ENCODE data around the gene UPP1. TPM values are rescaled to one million over a fixed set of nuclear protein-coding genes. Genes with fewer than 3 reads are reported as not detected.

Gene UPP1
- total RNA-seq, 1 donor: 25.9 TPM

DNA sequence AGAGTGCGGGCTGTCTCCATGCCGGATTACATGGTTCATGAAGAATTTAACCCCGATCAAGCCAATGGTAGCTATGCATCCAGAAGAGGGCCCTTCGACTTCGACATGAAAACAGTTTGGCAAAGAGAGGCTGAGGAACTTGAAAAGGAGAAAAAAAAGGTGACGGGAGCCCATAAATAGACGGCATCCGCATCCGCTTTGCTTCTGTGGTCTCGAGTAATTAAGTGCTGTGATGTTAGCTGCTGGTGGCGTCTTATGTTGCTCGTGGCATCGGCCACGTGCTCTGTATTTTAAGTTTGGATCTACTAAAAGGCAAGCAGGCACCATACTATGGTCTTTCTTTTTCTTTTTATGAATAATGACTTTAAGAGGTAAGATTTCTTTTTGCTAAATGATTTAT lies 42.6 kb upstream of the UPP1 start:
- TF ChIP-seq, protein P1, sequence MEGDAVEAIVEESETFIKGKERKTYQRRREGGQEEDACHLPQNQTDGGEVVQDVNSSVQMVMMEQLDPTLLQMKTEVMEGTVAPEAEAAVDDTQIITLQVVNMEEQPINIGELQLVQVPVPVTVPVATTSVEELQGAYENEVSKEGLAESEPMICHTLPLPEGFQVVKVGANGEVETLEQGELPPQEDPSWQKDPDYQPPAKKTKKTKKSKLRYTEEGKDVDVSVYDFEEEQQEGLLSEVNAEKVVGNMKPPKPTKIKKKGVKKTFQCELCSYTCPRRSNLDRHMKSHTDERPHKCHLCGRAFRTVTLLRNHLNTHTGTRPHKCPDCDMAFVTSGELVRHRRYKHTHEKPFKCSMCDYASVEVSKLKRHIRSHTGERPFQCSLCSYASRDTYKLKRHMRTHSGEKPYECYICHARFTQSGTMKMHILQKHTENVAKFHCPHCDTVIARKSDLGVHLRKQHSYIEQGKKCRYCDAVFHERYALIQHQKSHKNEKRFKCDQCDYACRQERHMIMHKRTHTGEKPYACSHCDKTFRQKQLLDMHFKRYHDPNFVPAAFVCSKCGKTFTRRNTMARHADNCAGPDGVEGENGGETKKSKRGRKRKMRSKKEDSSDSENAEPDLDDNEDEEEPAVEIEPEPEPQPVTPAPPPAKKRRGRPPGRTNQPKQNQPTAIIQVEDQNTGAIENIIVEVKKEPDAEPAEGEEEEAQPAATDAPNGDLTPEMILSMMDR (IDR thresholded peaks at IDR 0.05; ENCODE audit: insufficient read depth, low read depth, low read length): no peak
- DNase-seq (ENCODE audit: low read depth): no peak
- no peak overlapping the region for H3K4me3 ChIP-seq (ENCODE audit: low read depth, low read length)

DNA sequence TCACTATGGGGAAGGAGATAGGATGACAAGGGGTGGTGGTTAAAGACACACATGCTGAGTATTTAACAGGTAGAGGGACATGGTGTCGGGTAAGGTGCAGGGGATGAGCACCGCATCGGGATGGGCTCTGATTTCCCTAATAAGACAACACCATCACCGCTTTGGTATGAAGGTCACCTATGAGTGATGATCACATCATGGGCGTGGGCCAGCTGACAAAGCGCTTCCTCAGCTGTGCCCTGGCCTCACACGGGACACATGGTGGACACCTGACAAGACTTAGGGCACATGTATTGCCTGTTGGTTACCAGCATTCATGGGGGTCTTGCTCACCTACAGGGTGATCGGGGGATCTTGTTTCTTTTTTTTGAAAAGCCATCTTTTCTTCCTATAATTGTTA lies 41.0 kb upstream of the UPP1 start:
- no peak overlapping the region for H3K4me3 ChIP-seq (ENCODE audit: low read depth, low read length)
- TF ChIP-seq, protein P1 (IDR thresholded peaks at IDR 0.05; ENCODE audit: insufficient read depth, low read depth, low read length): no peak
- DNase-seq (ENCODE audit: low read depth): no peak

DNA sequence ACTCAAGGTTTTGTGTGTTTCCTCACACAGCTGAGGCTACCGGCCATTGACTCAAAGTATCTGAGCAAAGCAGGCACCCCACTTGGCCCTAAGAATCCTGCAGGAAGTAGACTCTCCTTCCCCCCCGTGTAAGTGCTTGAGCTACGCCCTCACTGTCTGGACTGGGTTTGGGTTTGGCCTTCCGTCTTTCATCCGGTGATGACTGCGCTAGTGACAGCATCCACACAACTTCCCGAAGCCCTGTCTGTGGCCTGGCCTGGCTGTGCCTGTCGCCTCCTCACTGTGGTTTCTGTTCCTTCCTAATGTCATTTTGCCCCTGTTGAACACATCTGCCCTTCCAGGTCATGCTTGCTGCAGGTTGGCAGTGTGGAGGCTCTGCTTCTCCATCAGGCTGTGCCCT lies 39.2 kb upstream of the UPP1 start:
- H3K4me3 ChIP-seq (ENCODE audit: low read depth, low read length): no peak overlapping the region
- TF ChIP-seq, protein P1 (IDR thresholded peaks at IDR 0.05; ENCODE audit: insufficient read depth, low read depth, low read length): no peak
- no peak for DNase-seq (ENCODE audit: low read depth)

DNA sequence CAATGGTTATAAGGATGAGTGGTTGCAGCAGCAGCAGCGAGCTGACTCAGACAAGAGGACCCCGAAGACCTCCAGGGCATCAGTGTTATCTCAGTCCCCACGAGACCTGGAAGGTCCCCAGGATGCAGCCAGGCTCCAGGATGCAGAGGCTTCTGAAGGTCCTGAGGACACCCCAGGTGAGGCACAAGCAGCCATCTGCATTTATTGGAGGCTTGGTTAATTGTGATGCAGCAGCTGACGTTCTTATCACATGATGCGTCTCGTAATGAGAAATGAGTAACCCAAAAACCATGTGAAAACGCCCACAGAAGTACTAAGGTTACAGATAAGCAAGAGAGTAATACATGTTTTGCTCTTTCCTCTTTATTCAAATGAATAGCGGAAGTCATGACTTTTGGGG lies 36.3 kb upstream of the UPP1 start:
- peak; percentile 88 for DNase-seq (ENCODE audit: low read depth)
- TF ChIP-seq, protein P1 (IDR thresholded peaks at IDR 0.05; ENCODE audit: insufficient read depth, low read depth, low read length): no peak
- no peak overlapping the region for H3K4me3 ChIP-seq (ENCODE audit: low read depth, low read length)

DNA sequence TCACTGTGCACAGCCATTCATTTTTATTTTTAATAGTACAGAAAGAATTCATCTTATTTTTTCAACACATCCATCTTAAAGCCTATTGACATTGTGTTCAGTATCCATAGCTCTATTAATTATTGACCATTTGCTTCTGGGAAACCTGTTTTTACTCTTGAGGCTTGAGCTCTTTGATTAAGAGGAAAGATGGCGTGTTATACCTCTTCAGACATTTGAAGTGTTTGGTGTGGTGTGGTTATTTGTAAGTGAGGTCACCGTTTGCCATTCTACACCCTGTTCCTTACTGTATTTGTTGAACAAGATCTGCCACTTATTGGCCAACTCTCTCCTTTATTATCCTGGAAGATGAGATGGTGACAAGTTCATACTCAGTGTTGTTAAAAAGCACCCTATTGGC lies 35.3 kb upstream of the UPP1 start:
- TF ChIP-seq, protein P1 (IDR thresholded peaks at IDR 0.05; ENCODE audit: insufficient read depth, low read depth, low read length): no peak
- DNase-seq (ENCODE audit: low read depth): no peak

DNA sequence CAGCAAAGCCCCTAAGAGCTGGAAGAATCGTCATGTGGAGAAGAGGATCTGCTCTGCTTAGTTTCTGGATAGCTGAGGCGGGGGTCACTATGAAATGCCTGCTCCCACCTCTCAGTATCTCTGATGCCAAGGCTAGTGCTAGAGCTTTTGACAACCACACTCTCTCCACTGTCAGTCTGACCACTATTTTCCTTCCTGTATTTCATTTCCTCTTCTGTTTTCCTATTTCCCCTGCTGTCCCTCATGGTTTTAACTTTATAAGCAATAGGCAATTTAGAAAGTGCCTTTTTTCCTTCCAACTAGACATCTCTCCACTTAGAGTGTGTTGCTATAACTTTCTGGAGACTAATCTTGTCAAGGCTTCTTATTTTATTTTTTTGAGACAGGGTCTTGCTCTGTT lies 30.1 kb upstream of the UPP1 start:
- no peak for DNase-seq (ENCODE audit: low read depth)
- H3K4me3 ChIP-seq (ENCODE audit: low read depth, low read length): no peak overlapping the region
- TF ChIP-seq, protein P1 (IDR thresholded peaks at IDR 0.05; ENCODE audit: insufficient read depth, low read depth, low read length): no peak

More for the DNA sequence above, 35.3 kb upstream of the UPP1 start:
- H3K4me3 ChIP-seq (ENCODE audit: low read depth, low read length): no peak overlapping the region

DNA sequence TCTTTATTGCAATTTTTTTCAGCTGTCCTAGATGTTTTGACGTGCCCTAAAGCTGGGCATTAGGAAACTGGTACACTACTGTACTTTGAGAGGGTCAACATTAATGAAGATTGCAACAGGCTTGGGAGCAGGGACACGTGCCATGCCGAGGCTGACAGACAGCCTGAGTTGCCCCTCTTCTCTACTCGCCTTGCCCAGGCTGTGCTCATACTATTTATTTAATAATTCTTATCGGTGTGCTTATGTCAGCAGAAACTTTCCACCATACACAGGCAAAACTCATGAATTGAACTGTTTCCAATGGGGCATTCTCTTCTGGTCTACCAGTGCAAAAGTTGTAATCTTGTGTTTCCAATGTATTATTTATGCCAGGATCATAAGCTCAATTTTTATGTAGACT lies 29.4 kb upstream of the UPP1 start:
- no peak for DNase-seq (ENCODE audit: low read depth)
- TF ChIP-seq, protein P1 (IDR thresholded peaks at IDR 0.05; ENCODE audit: insufficient read depth, low read depth, low read length): no peak
- no peak overlapping the region for H3K4me3 ChIP-seq (ENCODE audit: low read depth, low read length)
